H9 (cell line): Measurements from ENCODE around the gene NEMP2. TPM values are rescaled to one million over a fixed set of nuclear protein-coding genes. Genes with fewer than 3 reads are reported as not detected.

Source experiments
- DNase-seq: peaks from one replicate; pipeline ENCODE4 v3.0.0-alpha.2; 2017
- H2AFZ ChIP-seq: one replicate; pipeline ENCODE4 v1.6.1; 2013; ENCODE audit warnings: mild to moderate bottlenecking, low read length, control low read depth, moderate library complexity
- H2AK5ac ChIP-seq: 2 replicates; pipeline ENCODE4 v1.6.1; 2013; ENCODE audit warnings: low read length, control low read depth, mixed read lengths; ENCODE audit not compliant: insufficient read length
- H2BK120ac ChIP-seq: one replicate; pipeline ENCODE4 v1.6.1; 2013; ENCODE audit warnings: low read depth, mild to moderate bottlenecking, low read length, control low read depth, inconsistent platforms; ENCODE audit not compliant: poor library complexity, severe bottlenecking
- H2BK12ac ChIP-seq: 2 replicates; pipeline ENCODE4 v1.6.1; 2013; ENCODE audit warnings: low read length, control low read depth, mixed read lengths, low read depth; ENCODE audit not compliant: insufficient read length
- H2BK15ac ChIP-seq: 2 replicates; pipeline ENCODE4 v1.6.1; 2013; ENCODE audit warnings: low read depth, low read length, control low read depth
- H2BK20ac ChIP-seq: one replicate; pipeline ENCODE4 v1.6.1; 2013; ENCODE audit warnings: low read depth, mild to moderate bottlenecking, low read length, control low read depth, inconsistent platforms; ENCODE audit not compliant: poor library complexity, severe bottlenecking
- H2BK5ac ChIP-seq: 2 replicates; pipeline ENCODE4 v1.6.1; 2013; ENCODE audit warnings: low read length, control low read depth, mixed read lengths; ENCODE audit not compliant: insufficient read length
- H3K14ac ChIP-seq: 2 replicates; pipeline ENCODE4 v1.6.1; 2013; ENCODE audit warnings: low read length, control low read depth; ENCODE audit not compliant: insufficient read depth
- H3K18ac ChIP-seq: 2 replicates; pipeline ENCODE4 v1.6.1; 2013; ENCODE audit warnings: low read depth, mild to moderate bottlenecking, mixed read lengths, low read length, control low read depth; ENCODE audit not compliant: insufficient read length
- H3K23ac ChIP-seq: 2 replicates; pipeline ENCODE4 v1.6.1; 2013; ENCODE audit warnings: low read length, control low read depth, mixed read lengths, low read depth; ENCODE audit not compliant: insufficient read length
- H3K23me2 ChIP-seq: 2 replicates; pipeline ENCODE4 v1.6.1; 2013; ENCODE audit warnings: low read depth, mild to moderate bottlenecking, mixed read lengths, low read length, control low read depth; ENCODE audit not compliant: insufficient read length, poor library complexity, severe bottlenecking
- H3K27ac ChIP-seq: 2 replicates; pipeline ENCODE4 v1.5.1; 2013; ENCODE audit warnings: low read length, control low read depth, mixed read lengths, low read depth; ENCODE audit not compliant: insufficient read length
- H3K27me3 ChIP-seq: 2 replicates; pipeline ENCODE4 v1.6.1; 2013; ENCODE audit warnings: low read length, control low read depth, inconsistent platforms; ENCODE audit not compliant: insufficient read depth
- H3K4ac ChIP-seq: 2 replicates; pipeline ENCODE4 v1.6.1; 2013; ENCODE audit warnings: low read depth, mild to moderate bottlenecking, control low read depth, inconsistent platforms, low read length, moderate library complexity
- H3K4me1 ChIP-seq: 2 replicates; pipeline ENCODE4 v1.6.1; 2013; ENCODE audit warnings: low read length, control low read depth, inconsistent platforms; ENCODE audit not compliant: insufficient read depth
- H3K4me2 ChIP-seq: 2 replicates; pipeline ENCODE4 v1.6.1; 2013; ENCODE audit warnings: low read length, control low read depth, mixed read lengths; ENCODE audit not compliant: insufficient read length, insufficient read depth
- H3K56ac ChIP-seq: 2 replicates; pipeline ENCODE4 v1.6.1; 2013; ENCODE audit warnings: low read depth, mild to moderate bottlenecking, mixed read lengths, low read length, control low read depth; ENCODE audit not compliant: insufficient read length
- H3K79me1 ChIP-seq: 2 replicates; pipeline ENCODE4 v1.6.1; 2013; ENCODE audit warnings: low read depth, mild to moderate bottlenecking, moderate library complexity, low read length, control low read depth, inconsistent platforms; ENCODE audit not compliant: insufficient read depth, poor library complexity, severe bottlenecking
- H3K79me2 ChIP-seq: 2 replicates; pipeline ENCODE4 v1.6.1; 2013; ENCODE audit warnings: low read length, control low read depth, inconsistent platforms; ENCODE audit not compliant: insufficient read depth
- H3K9ac ChIP-seq: 2 replicates; pipeline ENCODE4 v1.6.1; 2013; ENCODE audit warnings: low read length, control low read depth, mixed read lengths; ENCODE audit not compliant: insufficient read length; ENCODE audit errors: extremely low read depth
- H3K9me3 ChIP-seq: one replicate; pipeline ENCODE4 v1.6.1; 2013; ENCODE audit warnings: low read depth, low read length, inconsistent platforms; ENCODE audit not compliant: control insufficient read depth
- H3T11ph ChIP-seq: one replicate; pipeline ENCODE4 v1.6.1; 2013; ENCODE audit warnings: mild to moderate bottlenecking, low read length, control low read depth, inconsistent platforms
- H4K20me1 ChIP-seq: one replicate; pipeline ENCODE4 v1.6.1; 2013; ENCODE audit not compliant: control insufficient read depth, insufficient read length, insufficient read depth
- H4K5ac ChIP-seq: 2 replicates; pipeline ENCODE4 v1.6.1; 2013; ENCODE audit warnings: low read depth, mild to moderate bottlenecking, mixed read lengths, low read length, control low read depth; ENCODE audit not compliant: insufficient read length
- H4K8ac ChIP-seq: replicated peaks from 2 replicates; pipeline ENCODE4 v1.6.1; 2013; ENCODE audit warnings: low read length, control low read depth, mixed read lengths, low read depth; ENCODE audit not compliant: insufficient read length
- H4K91ac ChIP-seq: 2 replicates; pipeline ENCODE4 v1.6.1; 2013; ENCODE audit warnings: low read depth, mild to moderate bottlenecking, moderate library complexity, mixed read lengths, low read length, control low read depth; ENCODE audit not compliant: insufficient read length
- H3K27ac Mint-ChIP-seq, 3 experiments: 2 replicates in 2 of 3; 3 replicates in 1 of 3; pipeline ENCODE4 v1.8.0; 2020 to 2021; ENCODE audit warnings: mixed read lengths in 3 of 3, mild to moderate bottlenecking in 1 of 3, moderate library complexity in 1 of 3
- H3K27me3 Mint-ChIP-seq: 2 replicates; pipeline ENCODE4 v1.8.0; 2021; ENCODE audit warnings: low read depth, mild to moderate bottlenecking, moderate library complexity, mixed read lengths
- H3K36me3 Mint-ChIP-seq, 3 experiments: 2 replicates in 2 of 3; 3 replicates in 1 of 3; pipeline ENCODE4 v1.8.0; 2020 to 2021; ENCODE audit warnings: low read depth in 3 of 3, mixed read lengths in 3 of 3; ENCODE audit not compliant: insufficient read depth in 1 of 3
- H3K4me1 Mint-ChIP-seq, 2 experiments: 2 replicates each; pipeline ENCODE4 v1.8.0; 2020; ENCODE audit warnings: mixed read lengths in 2 of 2
- H3K4me3 Mint-ChIP-seq, 2 experiments: 2 replicates in 1 of 2; 3 replicates in 1 of 2; pipeline ENCODE4 v1.8.0; 2020 to 2021; ENCODE audit warnings: mild to moderate bottlenecking in 2 of 2, mixed read lengths in 2 of 2, moderate library complexity in 1 of 2
- H3K9me3 Mint-ChIP-seq, 2 experiments: 2 replicates in 1 of 2; 3 replicates in 1 of 2; pipeline ENCODE4 v1.8.0; 2020; ENCODE audit warnings: mild to moderate bottlenecking in 2 of 2, mixed read lengths in 2 of 2, moderate library complexity in 1 of 2
- CTCF ChIP-seq: fragments of 200-600 bp; sonication (generic); conservative IDR thresholded peaks from 3 replicates; pipeline ENCODE4 v1.8.0; 2021; ENCODE audit warnings: antibody characterized with exemption, mild to moderate bottlenecking
- WGBS: extraction: QIAGEN DNeasy Blood & Tissue Kit; methylation state at CpG from one replicate; pipeline ENCODE4 v1.1.7; 2013; ENCODE audit warnings: missing lambda C conversion rate, low lambda C conversion rate, mixed read lengths; ENCODE audit not compliant: insufficient read length; ENCODE audit errors: extremely low coverage; 5-methylcytosine and 5-hydroxymethylcytosine counted together
- total RNA-seq: library from RNA; stranded (reverse); gene quantifications from 2 replicates; pipeline ENCODE4 v1.2.1, GENCODE V29; 2021

NEMP2 gene
- total RNA-seq, 1 experiment from 2014 or later, result 5.3 TPM

GRCh38 chr2:190455358-190456095, 79.0 kb downstream of the NEMP2 start:
- no peak overlapping the region for H2AFZ ChIP-seq
- no peak overlapping the region for H2BK15ac ChIP-seq
- no peak overlapping the region for H3K27ac ChIP-seq
- H2BK5ac ChIP-seq, result no peak overlapping the region
- H3K9me3 ChIP-seq, result no peaks in the 10 kb centered on the region
- no peak overlapping the region for H3K14ac ChIP-seq
- Mint-ChIP-seq H3K36me3 (no peaks in the 10 kb centered on the region), H3K4me3 (no peak overlapping the region), H3K27ac (no peak overlapping the region), H3K4me1 (no peaks in the 10 kb centered on the region), H3K9me3 (no peaks in the 10 kb centered on the region), H3K27me3 (no peaks in the 10 kb centered on the region)
- H3K27me3 ChIP-seq, result no peaks in the 10 kb centered on the region
- H3T11ph ChIP-seq, result no peak overlapping the region
- no peak overlapping the region for H2BK120ac ChIP-seq
- no peak overlapping the region for H3K56ac ChIP-seq
- H3K4me2 ChIP-seq, result no peak overlapping the region
- no peak overlapping the region for H3K9ac ChIP-seq
- H4K20me1 ChIP-seq, result no peaks in the 10 kb centered on the region
- DNase-seq, result no peak
- no peaks in the 10 kb centered on the region for H3K23me2 ChIP-seq
- no peaks in the 10 kb centered on the region for H3K79me2 ChIP-seq
- H3K79me1 ChIP-seq, result no peaks in the 10 kb centered on the region
- H3K4me1 ChIP-seq, result no peaks in the 10 kb centered on the region
- no peak overlapping the region for H4K91ac ChIP-seq
- no peak overlapping the region for H3K18ac ChIP-seq
- no peak overlapping the region for H2BK12ac ChIP-seq
- H4K5ac ChIP-seq, result no peak overlapping the region
- WGBS, result no CpG with 5 or more reads among the region's 7 CpGs
- no peak overlapping the region for H2BK20ac ChIP-seq
- no peak for TF ChIP-seq CTCF
- no peak overlapping the region for H3K23ac ChIP-seq
- H3K4ac ChIP-seq, result no peak overlapping the region
- H4K8ac ChIP-seq, result no peak overlapping the region
- no peak overlapping the region for H2AK5ac ChIP-seq
